ENCODE results near the gene GUCY1A2.

GUCY1A2 gene

GRCh38 chr11:106670069-106670468 is 348.2 kb downstream of the GUCY1A2 start:
- H3K36me3 ChIP-seq, result no peaks in the 10 kb centered on the region
- no peak for DNase-seq
- H3K9me3 ChIP-seq, result no peaks in the 10 kb centered on the region
- no peaks in the 10 kb centered on the region for H3K4me1 ChIP-seq
- no peak overlapping the region for H3K4me3 ChIP-seq (ENCODE audit: low read depth, low read length)
- no peaks in the 10 kb centered on the region for H3K27me3 ChIP-seq
- TF ChIP-seq, protein P1, sequence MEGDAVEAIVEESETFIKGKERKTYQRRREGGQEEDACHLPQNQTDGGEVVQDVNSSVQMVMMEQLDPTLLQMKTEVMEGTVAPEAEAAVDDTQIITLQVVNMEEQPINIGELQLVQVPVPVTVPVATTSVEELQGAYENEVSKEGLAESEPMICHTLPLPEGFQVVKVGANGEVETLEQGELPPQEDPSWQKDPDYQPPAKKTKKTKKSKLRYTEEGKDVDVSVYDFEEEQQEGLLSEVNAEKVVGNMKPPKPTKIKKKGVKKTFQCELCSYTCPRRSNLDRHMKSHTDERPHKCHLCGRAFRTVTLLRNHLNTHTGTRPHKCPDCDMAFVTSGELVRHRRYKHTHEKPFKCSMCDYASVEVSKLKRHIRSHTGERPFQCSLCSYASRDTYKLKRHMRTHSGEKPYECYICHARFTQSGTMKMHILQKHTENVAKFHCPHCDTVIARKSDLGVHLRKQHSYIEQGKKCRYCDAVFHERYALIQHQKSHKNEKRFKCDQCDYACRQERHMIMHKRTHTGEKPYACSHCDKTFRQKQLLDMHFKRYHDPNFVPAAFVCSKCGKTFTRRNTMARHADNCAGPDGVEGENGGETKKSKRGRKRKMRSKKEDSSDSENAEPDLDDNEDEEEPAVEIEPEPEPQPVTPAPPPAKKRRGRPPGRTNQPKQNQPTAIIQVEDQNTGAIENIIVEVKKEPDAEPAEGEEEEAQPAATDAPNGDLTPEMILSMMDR (IDR thresholded peaks at IDR 0.05; ENCODE audit: low read depth, low read length), result no peak

GRCh38 chr11:106668147-106668546 is 350.1 kb downstream of the GUCY1A2 start:
- H3K9me3 ChIP-seq, result no peaks in the 10 kb centered on the region
- no peaks in the 10 kb centered on the region for H3K36me3 ChIP-seq
- TF ChIP-seq, protein P1 (IDR thresholded peaks at IDR 0.05; ENCODE audit: low read depth, low read length), result no peak
- H3K4me1 ChIP-seq, result no peaks in the 10 kb centered on the region
- H3K4me3 ChIP-seq (ENCODE audit: low read depth, low read length), result no peak overlapping the region
- no peaks in the 10 kb centered on the region for H3K27me3 ChIP-seq
- no peak for DNase-seq

DNA sequence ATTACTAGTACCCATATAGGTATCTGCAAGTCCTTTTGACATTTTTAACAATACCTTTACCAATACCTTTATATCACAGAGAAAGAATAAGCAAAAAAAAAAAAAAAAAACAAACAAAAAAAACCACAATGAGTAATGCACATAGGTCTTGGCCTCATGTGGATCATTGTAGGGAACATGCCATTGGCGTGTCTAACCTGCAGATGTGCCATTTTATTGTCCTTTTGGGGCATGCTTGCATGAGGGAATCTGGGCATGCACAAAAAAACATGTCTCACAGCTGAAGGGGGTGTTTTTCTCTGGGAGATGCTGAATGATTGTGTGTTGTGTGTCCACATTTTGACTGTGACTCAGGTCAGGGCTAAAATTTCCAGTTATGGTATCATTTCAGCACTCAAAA is 361.6 kb downstream of the GUCY1A2 start:
- Histone ChIP-seq H3K36me3 (no peaks in the 10 kb centered on the region), H3K4me1 (no peaks in the 10 kb centered on the region), H3K27me3 (no peaks in the 10 kb centered on the region), H3K9me3 (no peaks in the 10 kb centered on the region), H3K4me3 (ENCODE audit: low read depth, low read length) (no peak overlapping the region)
- TF ChIP-seq, protein P1 (IDR thresholded peaks at IDR 0.05; ENCODE audit: low read depth, low read length), result no peak
- no peak for DNase-seq

GRCh38 chr11:106644824-106645223 is 373.5 kb downstream of the GUCY1A2 start:
- TF ChIP-seq, protein P1 (IDR thresholded peaks at IDR 0.05; ENCODE audit: low read depth, low read length), result no peak
- DNase-seq, result no peak
- Histone ChIP-seq H3K4me1 (no peaks in the 10 kb centered on the region), H3K36me3 (no peaks in the 10 kb centered on the region), H3K4me3 (ENCODE audit: low read depth, low read length) (no peak overlapping the region), H3K27me3 (no peaks in the 10 kb centered on the region), H3K9me3 (no peaks in the 10 kb centered on the region)

DNA sequence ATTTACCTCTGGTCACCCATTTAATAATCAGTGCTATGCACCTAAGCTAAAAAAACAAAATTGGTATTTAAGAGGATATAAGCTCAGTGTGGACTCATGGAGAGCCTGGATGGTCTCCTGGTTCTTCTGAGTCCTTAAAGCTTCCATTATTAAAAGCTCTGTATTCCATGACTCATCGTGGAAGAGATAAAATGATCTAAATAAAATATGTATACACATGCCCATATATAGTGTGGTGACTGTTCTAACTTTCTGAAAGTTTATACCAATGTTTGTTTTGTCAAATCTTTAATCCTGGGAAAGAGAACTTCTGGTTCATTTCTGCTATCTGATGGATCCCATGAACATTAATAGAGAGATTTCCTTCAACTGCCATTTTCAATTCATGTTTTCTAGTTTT is 375.9 kb downstream of the GUCY1A2 start:
- no peak for DNase-seq
- H3K36me3 ChIP-seq, result no peaks in the 10 kb centered on the region
- no peaks in the 10 kb centered on the region for H3K27me3 ChIP-seq
- TF ChIP-seq, protein P1 (IDR thresholded peaks at IDR 0.05; ENCODE audit: low read depth, low read length), result no peak
- no peaks in the 10 kb centered on the region for H3K4me1 ChIP-seq
- no peak overlapping the region for H3K4me3 ChIP-seq (ENCODE audit: low read depth, low read length)
- H3K9me3 ChIP-seq, result no peaks in the 10 kb centered on the region; the same call in 1 of the 2 replicates

DNA sequence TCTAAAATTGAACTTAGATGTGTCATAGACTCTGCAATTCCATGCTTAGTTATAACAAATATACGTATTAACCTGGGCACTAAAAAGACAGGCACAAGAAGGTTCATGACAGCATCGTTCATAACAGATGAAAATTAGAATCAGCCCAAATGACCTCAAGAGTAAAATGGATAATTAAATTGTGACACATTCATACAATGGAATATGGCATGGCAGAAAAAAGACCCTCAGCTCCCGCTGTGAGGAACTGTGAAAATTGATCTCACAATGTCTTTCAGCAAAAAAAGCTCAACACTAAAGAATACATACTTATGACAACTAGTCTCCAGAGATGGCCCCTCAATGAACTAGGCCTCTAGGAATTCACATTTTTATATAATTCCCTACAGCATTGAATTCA is 386.0 kb downstream of the GUCY1A2 start:
- Histone ChIP-seq H3K4me1 (no peaks in the 10 kb centered on the region), H3K27me3 (no peaks in the 10 kb centered on the region), H3K4me3 (ENCODE audit: low read depth, low read length) (no peak overlapping the region), H3K36me3 (no peaks in the 10 kb centered on the region), H3K9me3 (no peaks in the 10 kb centered on the region)
- TF ChIP-seq, protein P1 (IDR thresholded peaks at IDR 0.05; ENCODE audit: low read depth, low read length), result no peak
- DNase-seq, result no peak

Measured in BE2C (cell line).